Ovary (tissue), 3 donors: ENCODE results near the gene HS3ST4.

Source experiments
- EP300 ChIP-seq: sonication (generic); formaldehyde crosslinking; IDR thresholded peaks from one replicate; pipeline ENCODE4 v1.6.1; 2017; ENCODE audit warnings: antibody characterized with exemption
- POLR2A ChIP-seq: fragments of 450-650 bp; IDR thresholded peaks from one replicate; pipeline ENCODE4 v1.6.1; 2017; ENCODE audit warnings: antibody characterized with exemption, mild to moderate bottlenecking, moderate library complexity
- TF ChIP-seq, protein P1 (sequence below), 3 donors: fragments of 450-650 bp in 2 of 3; fragments of 200-600 bp in 1 of 3; IDR thresholded peaks; one replicate each; pipeline versions ENCODE4 v1.5.1 to v1.8.0; 2016 to 2022; ENCODE audit warnings: antibody characterized with exemption in 3 of 3, mild to moderate bottlenecking in 1 of 3
- donor health status: DM: no; HTN: no; CAD: no.

DNA sequence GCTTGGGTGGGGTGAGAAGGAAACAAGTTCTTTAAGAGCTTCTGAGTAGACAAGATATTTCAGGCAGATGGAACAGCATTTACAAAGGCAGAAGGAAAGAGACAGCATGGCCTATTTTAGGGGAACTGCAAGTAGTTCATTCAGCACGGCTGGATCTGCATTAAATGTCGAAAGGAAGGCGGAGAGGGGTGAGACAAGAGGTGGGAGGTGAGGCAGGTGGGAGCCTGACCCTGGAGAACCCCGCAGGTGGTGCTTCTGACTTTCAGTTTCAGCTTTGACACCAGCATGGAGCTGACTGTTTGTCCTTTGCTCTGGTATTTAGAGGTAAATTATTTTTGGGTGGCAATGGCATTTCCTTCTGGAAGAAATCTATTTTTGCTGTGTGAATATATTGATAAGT, 194.8 kb downstream of the HS3ST4 start:
- no peak for TF ChIP-seq POLR2A
- TF ChIP-seq, protein P1, sequence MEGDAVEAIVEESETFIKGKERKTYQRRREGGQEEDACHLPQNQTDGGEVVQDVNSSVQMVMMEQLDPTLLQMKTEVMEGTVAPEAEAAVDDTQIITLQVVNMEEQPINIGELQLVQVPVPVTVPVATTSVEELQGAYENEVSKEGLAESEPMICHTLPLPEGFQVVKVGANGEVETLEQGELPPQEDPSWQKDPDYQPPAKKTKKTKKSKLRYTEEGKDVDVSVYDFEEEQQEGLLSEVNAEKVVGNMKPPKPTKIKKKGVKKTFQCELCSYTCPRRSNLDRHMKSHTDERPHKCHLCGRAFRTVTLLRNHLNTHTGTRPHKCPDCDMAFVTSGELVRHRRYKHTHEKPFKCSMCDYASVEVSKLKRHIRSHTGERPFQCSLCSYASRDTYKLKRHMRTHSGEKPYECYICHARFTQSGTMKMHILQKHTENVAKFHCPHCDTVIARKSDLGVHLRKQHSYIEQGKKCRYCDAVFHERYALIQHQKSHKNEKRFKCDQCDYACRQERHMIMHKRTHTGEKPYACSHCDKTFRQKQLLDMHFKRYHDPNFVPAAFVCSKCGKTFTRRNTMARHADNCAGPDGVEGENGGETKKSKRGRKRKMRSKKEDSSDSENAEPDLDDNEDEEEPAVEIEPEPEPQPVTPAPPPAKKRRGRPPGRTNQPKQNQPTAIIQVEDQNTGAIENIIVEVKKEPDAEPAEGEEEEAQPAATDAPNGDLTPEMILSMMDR (IDR thresholded peaks at IDR 0.05): no peak
- no peak for TF ChIP-seq EP300
